Keratinocyte (primary cell): ENCODE results near the gene MXI1. TPM values are rescaled to one million over a fixed set of nuclear protein-coding genes. Genes with fewer than 3 reads are reported as not detected.

Experiments
- DNase-seq: peaks from one replicate; pipeline ENCODE4 v3.0.0-alpha.2; 2011; ENCODE audit warnings: low read depth, missing footprints, low spot score
- FAIRE-seq: peaks from 2 replicates; lab custom pipeline; 2011; peaks lifted over from hg19 to GRCh38; lab: Jason Lieb, UNC
- H2AFZ ChIP-seq: 2 replicates; pipeline ENCODE4 v1.6.0; 2012; ENCODE audit warnings: low read length, control low read depth, inconsistent platforms; ENCODE audit not compliant: control insufficient read depth
- H3K27ac ChIP-seq: 2 replicates; pipeline ENCODE4 v1.5.1; 2011; ENCODE audit warnings: low read length; ENCODE audit not compliant: control insufficient read depth, insufficient read depth
- H3K27me3 ChIP-seq: 3 replicates; pipeline ENCODE4 v1.6.0; 2011; ENCODE audit warnings: low read length; ENCODE audit not compliant: control insufficient read depth, insufficient read depth; ENCODE audit errors: extremely low read depth
- H3K36me3 ChIP-seq, 2 experiments: 2 replicates in 1 of 2; 3 replicates in 1 of 2; pipeline ENCODE4 v1.5.1; 2011; ENCODE audit warnings: low read length in 2 of 2, mild to moderate bottlenecking in 1 of 2; ENCODE audit not compliant: control insufficient read depth in 2 of 2, insufficient read depth in 2 of 2; ENCODE audit errors: extremely low read depth in 1 of 2
- H3K4me1 ChIP-seq: 3 replicates; pipeline ENCODE4 v1.5.1; 2011; ENCODE audit warnings: low read length; ENCODE audit not compliant: control insufficient read depth, insufficient read depth; ENCODE audit errors: extremely low read depth
- H3K4me2 ChIP-seq: 3 replicates; pipeline ENCODE4 v1.6.0; 2011; ENCODE audit warnings: low read depth, low read length; ENCODE audit not compliant: control insufficient read depth, insufficient read depth; ENCODE audit errors: extremely low read depth
- H3K4me3 ChIP-seq, 3 experiments: fragments of 200-600 bp in 1 of 3; sonication (generic) in 1 of 3; 2 replicates in 2 of 3; 3 replicates in 1 of 3; pipeline ENCODE4 v1.5.1; 2011 to 2016; ENCODE audit warnings: low read length in 3 of 3, mild to moderate bottlenecking in 3 of 3, control low read depth in 2 of 3, inconsistent platforms in 1 of 3, low read depth in 1 of 3, mixed read lengths in 1 of 3, mixed run types in 1 of 3, moderate library complexity in 1 of 3; ENCODE audit not compliant: control insufficient read depth in 2 of 3, insufficient read depth in 2 of 3; ENCODE audit errors: extremely low read depth in 1 of 3
- H3K79me2 ChIP-seq: 2 replicates; pipeline ENCODE4 v1.6.0; 2012; ENCODE audit warnings: low read length; ENCODE audit not compliant: control insufficient read depth, insufficient read depth
- H3K9ac ChIP-seq: 3 replicates; pipeline ENCODE4 v1.6.0; 2011; ENCODE audit warnings: low read length; ENCODE audit not compliant: control insufficient read depth, insufficient read depth; ENCODE audit errors: extremely low read depth
- H3K9me1 ChIP-seq: 3 replicates; pipeline ENCODE4 v1.6.0; 2011; ENCODE audit warnings: low read length; ENCODE audit not compliant: control insufficient read depth, insufficient read depth; ENCODE audit errors: extremely low read depth
- H3K9me3 ChIP-seq: 2 replicates; pipeline ENCODE4 v1.5.1; 2012; ENCODE audit warnings: low read depth, low read length; ENCODE audit not compliant: control insufficient read depth
- H4K20me1 ChIP-seq: 3 replicates; pipeline ENCODE4 v1.6.0; 2011; ENCODE audit warnings: low read length; ENCODE audit not compliant: control insufficient read depth, insufficient read depth; ENCODE audit errors: extremely low read depth
- EZH2 ChIP-seq: IDR thresholded peaks from one replicate; pipeline ENCODE4 v1.6.1; 2012; ENCODE audit warnings: inconsistent platforms, mild to moderate bottlenecking, low read length, moderate library complexity
- dilution Hi-C: fragments of 300-500 bp; cut with MboI; formaldehyde crosslinking; loops from one replicate; pipeline ENCODE4 v1.7.0; 2020; ENCODE audit warnings: low sequenced_read_pairs; ENCODE audit not compliant: extremely low pct_ligation_motif_present
- polyA plus RNA-seq, 5 experiments: library from polyadenylated mRNA; depleted of rRNA in 3 of 5; stranded (reverse) in 3 of 5; stranded (forward) in 1 of 5; unstranded in 1 of 5; fragments of >200 nt; gene quantifications; 1 replicate in 1 of 5; 2 replicates in 3 of 5; 3 replicates in 1 of 5; pipeline versions ENCODE4 v1.2.1 to v1.2.3, GENCODE V29; 2011 to 2012; ENCODE audit warnings: missing spikeins in 2 of 5, low read depth in 1 of 5, low replicate concordance in 1 of 5
- TF ChIP-seq, protein P1 (sequence below), 3 experiments: IDR thresholded peaks in 1 of 3; conservative IDR thresholded peaks in 1 of 3; optimal IDR thresholded peaks in 1 of 3; 2 replicates in 2 of 3; 3 replicates in 1 of 3; pipeline versions ENCODE3 to v1.5.1; 2011; ENCODE audit warnings: low read length in 3 of 3, mild to moderate bottlenecking in 3 of 3, moderate library complexity in 2 of 3, control low read depth in 1 of 3, inconsistent platforms in 1 of 3; ENCODE audit not compliant: insufficient read depth in 2 of 3; ENCODE audit errors: extremely low read depth in 1 of 3

Gene MXI1
- polyA plus RNA-seq, 1 donor (not counting 4 experiments of a cell fraction or from before 2014, with no cell fraction given) = 17.8 TPM

DNA sequence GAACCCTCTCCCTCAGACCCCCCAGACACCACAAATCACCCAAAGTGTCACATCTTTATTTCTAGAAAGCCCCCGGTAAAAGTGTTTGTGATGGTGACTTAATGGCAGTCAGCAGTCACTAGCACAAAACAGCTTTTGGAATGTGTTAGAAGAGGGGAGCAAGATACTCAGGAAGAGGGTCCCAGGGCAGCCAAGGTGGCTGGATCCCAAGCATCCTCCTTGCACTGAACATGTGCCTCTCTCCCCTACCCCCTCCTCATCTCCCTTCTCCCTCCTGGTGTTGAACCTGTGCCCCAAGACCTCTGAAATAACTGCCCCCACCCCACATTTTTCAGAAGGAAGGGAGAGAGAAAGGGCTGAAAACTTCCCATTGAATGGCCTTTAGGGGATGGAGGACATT lies 37.8 kb upstream of the MXI1 start:
- peaks cover 19% of the 10 kb centered on the region for H3K27me3 ChIP-seq
- FAIRE-seq = no peak

DNA sequence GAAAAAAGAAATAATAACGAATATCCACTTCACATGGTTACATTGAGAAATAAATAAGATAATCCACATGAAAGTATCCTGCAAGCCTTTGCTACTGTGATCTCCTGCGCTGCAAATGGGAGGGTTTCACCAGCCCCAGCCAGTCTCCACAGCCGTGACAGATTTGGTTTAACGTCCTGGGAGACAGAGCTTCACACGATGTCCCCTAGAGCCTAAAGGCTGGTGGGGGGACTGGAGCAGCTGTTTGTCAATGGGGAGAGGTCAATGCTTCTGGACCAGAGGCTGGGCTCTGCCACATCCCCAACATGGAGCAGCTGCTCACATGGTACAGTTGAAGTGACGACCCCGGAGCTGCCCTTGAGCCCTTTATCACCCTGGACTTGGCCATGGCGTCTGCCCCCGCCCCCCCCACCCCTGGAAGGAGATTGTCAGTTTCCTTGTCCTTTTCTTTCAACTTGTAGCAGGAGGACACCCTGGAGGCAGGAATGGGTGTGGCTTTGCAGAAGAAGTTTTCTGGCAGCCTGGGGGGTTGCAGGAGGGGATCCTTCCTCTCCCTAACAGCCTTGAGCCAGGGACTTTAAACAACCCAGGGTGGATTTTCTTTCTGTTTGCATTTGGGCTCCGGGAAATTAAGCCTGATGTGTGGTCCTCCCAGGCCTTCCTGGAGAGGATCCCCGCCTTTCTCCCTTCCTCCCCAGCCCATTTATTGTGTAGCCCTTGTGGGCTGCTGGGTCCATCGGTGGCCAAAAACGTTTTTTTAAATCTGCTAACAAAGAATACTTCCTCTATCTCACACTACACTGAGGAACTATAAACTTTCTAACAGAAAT lies 37.0 kb upstream of the MXI1 start:
- Histone ChIP-seq H3K4me3 (no peak overlapping the region), H3K79me2 (no peaks in the 10 kb centered on the region), H3K4me1 (peaks cover 9% of the 10 kb centered on the region), H4K20me1 (no peaks in the 10 kb centered on the region), H3K9ac (no peak overlapping the region), H3K27me3 (peaks cover 19% of the 10 kb centered on the region), H2AFZ (no peak overlapping the region), H3K9me1 (no peaks in the 10 kb centered on the region), H3K4me2 (no peak overlapping the region), H3K9me3 (no peaks in the 10 kb centered on the region), H3K27ac (no peak overlapping the region), H3K36me3 (no peaks in the 10 kb centered on the region)
- TF ChIP-seq, protein P1, sequence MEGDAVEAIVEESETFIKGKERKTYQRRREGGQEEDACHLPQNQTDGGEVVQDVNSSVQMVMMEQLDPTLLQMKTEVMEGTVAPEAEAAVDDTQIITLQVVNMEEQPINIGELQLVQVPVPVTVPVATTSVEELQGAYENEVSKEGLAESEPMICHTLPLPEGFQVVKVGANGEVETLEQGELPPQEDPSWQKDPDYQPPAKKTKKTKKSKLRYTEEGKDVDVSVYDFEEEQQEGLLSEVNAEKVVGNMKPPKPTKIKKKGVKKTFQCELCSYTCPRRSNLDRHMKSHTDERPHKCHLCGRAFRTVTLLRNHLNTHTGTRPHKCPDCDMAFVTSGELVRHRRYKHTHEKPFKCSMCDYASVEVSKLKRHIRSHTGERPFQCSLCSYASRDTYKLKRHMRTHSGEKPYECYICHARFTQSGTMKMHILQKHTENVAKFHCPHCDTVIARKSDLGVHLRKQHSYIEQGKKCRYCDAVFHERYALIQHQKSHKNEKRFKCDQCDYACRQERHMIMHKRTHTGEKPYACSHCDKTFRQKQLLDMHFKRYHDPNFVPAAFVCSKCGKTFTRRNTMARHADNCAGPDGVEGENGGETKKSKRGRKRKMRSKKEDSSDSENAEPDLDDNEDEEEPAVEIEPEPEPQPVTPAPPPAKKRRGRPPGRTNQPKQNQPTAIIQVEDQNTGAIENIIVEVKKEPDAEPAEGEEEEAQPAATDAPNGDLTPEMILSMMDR (optimal IDR thresholded peaks at IDR 0.05 in 1 of 3, IDR thresholded peaks at IDR 0.05 in 1 of 3, conservative IDR thresholded peaks at IDR 0.05 in 1 of 3; ENCODE audit: extremely low read depth in 1 of 3, insufficient read depth in 2 of 3, low read length in 3 of 3) = peak in 1 of 3 experiments; percentile 8
- TF ChIP-seq EZH2 = no peak
- dilution Hi-C loops = no loop called here
- no peak for DNase-seq
- no peak for FAIRE-seq

More for the DNA sequence above, 37.8 kb upstream of the MXI1 start:
- no peaks in the 10 kb centered on the region for H3K9me3 ChIP-seq
- no peak for DNase-seq
- dilution Hi-C loops = no loop called here
- peaks cover 6% of the 10 kb centered on the region for H3K4me1 ChIP-seq
- H3K27ac ChIP-seq = no peak overlapping the region
- no peaks in the 10 kb centered on the region for H4K20me1 ChIP-seq
- no peak overlapping the region for H3K4me3 ChIP-seq
- no peaks in the 10 kb centered on the region for H3K9me1 ChIP-seq
- no peak overlapping the region for H3K4me2 ChIP-seq
- no peak overlapping the region for H3K9ac ChIP-seq
- TF ChIP-seq EZH2 = no peak
- TF ChIP-seq, protein P1 (optimal IDR thresholded peaks at IDR 0.05 in 1 of 3, IDR thresholded peaks at IDR 0.05 in 1 of 3, conservative IDR thresholded peaks at IDR 0.05 in 1 of 3; ENCODE audit: extremely low read depth in 1 of 3, insufficient read depth in 2 of 3, low read length in 3 of 3) = no peak
- H3K36me3 ChIP-seq = no peaks in the 10 kb centered on the region
- H2AFZ ChIP-seq = no peak overlapping the region
- no peaks in the 10 kb centered on the region for H3K79me2 ChIP-seq
